Prostate gland (tissue), 2 donors: ENCODE measurements around the gene GNAS. TPM values are rescaled to one million over a fixed set of nuclear protein-coding genes. Genes with fewer than 3 reads are reported as not detected.

Experiments used
- DNase-seq: peaks from one replicate; pipeline ENCODE4 v3.0.0-alpha.2; 2019; ENCODE audit warnings: low spot score
- H3K27ac ChIP-seq, 2 donors: fragments of 200-600 bp; sonication (generic); 2 replicates each; pipeline ENCODE4 v1.5.1; 2017 to 2019
- H3K27me3 ChIP-seq: fragments of 200-600 bp; sonication (generic); replicated peaks from 2 replicates; pipeline ENCODE4 v1.5.1; 2019; ENCODE audit not compliant: insufficient read depth
- H3K36me3 ChIP-seq, 2 donors: fragments of 200-600 bp; sonication (generic); 1 replicate in 1 of 2; 2 replicates in 1 of 2; pipeline versions ENCODE4 v1.5.1 to v1.8.1; 2017 to 2019
- H3K4me1 ChIP-seq: fragments of 200-600 bp; sonication (generic); replicated peaks from 2 replicates; pipeline ENCODE4 v1.5.1; 2019
- H3K4me3 ChIP-seq, 2 donors: fragments of 200-600 bp; sonication (generic); 2 replicates each; pipeline ENCODE4 v1.5.1; 2017 to 2019
- H3K9me3 ChIP-seq: fragments of 200-600 bp; sonication (generic); 2 replicates; pipeline ENCODE4 v1.5.1; 2017
- CTCF ChIP-seq, 4 experiments: fragments of 200-600 bp in 2 of 4; fragments of 450-650 bp in 2 of 4; sonication (generic) in 2 of 4; IDR thresholded peaks; 1 replicate in 3 of 4; 2 replicates in 1 of 4; pipeline ENCODE4 v1.5.1; 2016 to 2019; ENCODE audit warnings: antibody characterized with exemption in 4 of 4, mild to moderate bottlenecking in 2 of 4, moderate library complexity in 2 of 4
- POLR2A ChIP-seq: fragments of 450-650 bp; IDR thresholded peaks from one replicate; pipeline ENCODE4 v1.6.1; 2016; ENCODE audit warnings: antibody characterized with exemption, mild to moderate bottlenecking
- POLR2AphosphoS5 ChIP-seq: sonication (generic); formaldehyde crosslinking; IDR thresholded peaks from one replicate; pipeline ENCODE4 v1.6.1; 2017; ENCODE audit warnings: antibody characterized with exemption
- WGBS: methylation state at CpG from one replicate; pipeline ENCODE4 v1.1.5; 2018; 5-methylcytosine and 5-hydroxymethylcytosine counted together
- intact Hi-C: fragments of 100-400 bp; cut with DNase I; formaldehyde crosslinking; loops from one replicate; pipeline ENCODE4 v1.14.2; 2022
- total RNA-seq, 2 donors: library from RNA; depleted of rRNA; stranded (reverse); fragments of >200 nt; gene quantifications; one replicate each; pipeline ENCODE4 v1.1.0, GENCODE V29; 2016

Gene GNAS
- total RNA-seq, 2 donors from 2014 or later = 644 to 900 TPM

GRCh38 chr20:58891086-58891717, 38.7 kb downstream of the GNAS start:
- Histone ChIP-seq H3K4me3 (peak overlapping the region; percentile 69 to 81), H3K27ac (peak overlapping the region; percentile 98 to 100), H3K9me3 (no peaks in the 10 kb centered on the region), H3K27me3 (no peaks in the 10 kb centered on the region), H3K36me3 (no peaks in the 10 kb centered on the region), H3K4me1 (peaks cover 15% of the 10 kb centered on the region)
- no peak for TF ChIP-seq POLR2AphosphoS5
- peak; percentile 62 for TF ChIP-seq POLR2A
- intact Hi-C loops = loop anchor here (2.0 to 5.0 kb wide), 2 partner anchors 90 to 141 kb away; partner anchors contain the start of genes ATP5F1E and NELFCD
- peak; percentile 74 for DNase-seq
- WGBS = under 1% methylated on average over 82 of the region's 105 CpGs

- no peak for TF ChIP-seq POLR2AphosphoS5
- no peak for TF ChIP-seq CTCF (IDR thresholded peaks at IDR 0.05)
- no peak for TF ChIP-seq POLR2A
- no peaks in the 10 kb centered on the region for H3K27me3 ChIP-seq
- no peaks in the 10 kb centered on the region for H3K36me3 ChIP-seq
- DNase-seq = no peak
- peak overlapping the region; percentile 69 to 81 for H3K4me3 ChIP-seq
- intact Hi-C loops = loop anchor here (2.0 to 5.0 kb wide), 2 partner anchors 89 to 141 kb away; partner anchors contain the start of genes ATP5F1E and NELFCD
- peak overlapping the region; percentile 98 to 100 for H3K27ac ChIP-seq
- H3K9me3 ChIP-seq = no peaks in the 10 kb centered on the region
- WGBS = 0% methylated on average over 19 of the region's 55 CpGs
- H3K4me1 ChIP-seq = peaks cover 15% of the 10 kb centered on the region
These were observed 39.2 kb downstream of the GNAS start for GRCh38 chr20:58891718-58892140.

GRCh38 chr20:58892141-58892931, 39.8 kb downstream of the GNAS start:
- Histone ChIP-seq H3K4me1 (peaks cover 15% of the 10 kb centered on the region), H3K4me3 (peak overlapping the region; percentile 69 to 81), H3K27me3 (no peaks in the 10 kb centered on the region), H3K9me3 (no peaks in the 10 kb centered on the region), H3K36me3 (no peaks in the 10 kb centered on the region), H3K27ac (peak overlapping the region; percentile 98 to 100)
- no peak for TF ChIP-seq CTCF (IDR thresholded peaks at IDR 0.05)
- TF ChIP-seq POLR2A = no peak
- no peak for TF ChIP-seq POLR2AphosphoS5
- WGBS = under 1% methylated on average over 49 of the region's 49 CpGs
- peak; percentile 71 for DNase-seq
- intact Hi-C loops = loop anchor here (5.0 kb wide), 1 partner anchor 140 kb away; the partner anchor contains the start of gene ATP5F1E

- no peak for DNase-seq
- 0% methylated on average over 1 of the region's 1 CpG for WGBS
- TF ChIP-seq CTCF (IDR thresholded peaks at IDR 0.05) (no peak), POLR2A (no peak), POLR2AphosphoS5 (no peak)
- Histone ChIP-seq H3K4me1 (peaks cover 15% of the 10 kb centered on the region), H3K9me3 (no peaks in the 10 kb centered on the region), H3K27ac (peak overlapping the region; percentile 98 to 100), H3K27me3 (no peaks in the 10 kb centered on the region), H3K36me3 (no peaks in the 10 kb centered on the region), H3K4me3 (peak overlapping the region; percentile 69 to 81)
- intact Hi-C loops = loop anchor here (5.0 kb wide), 1 partner anchor 139 kb away; the partner anchor contains the start of gene ATP5F1E
These were observed 40.4 kb downstream of the GNAS start for GRCh38 chr20:58892932-58893224.

- Histone ChIP-seq H3K9me3 (no peaks in the 10 kb centered on the region), H3K4me1 (peaks cover 15% of the 10 kb centered on the region), H3K4me3 (no peak overlapping the region), H3K27me3 (no peaks in the 10 kb centered on the region), H3K36me3 (no peaks in the 10 kb centered on the region), H3K27ac (peak overlapping the region in 1 of 2 donors; percentile 98)
- no peak for DNase-seq
- TF ChIP-seq POLR2AphosphoS5 (no peak), POLR2A (no peak), CTCF (IDR thresholded peaks at IDR 0.05) (no peak)
- WGBS = 61% methylated on average over 5 of the region's 5 CpGs
- intact Hi-C loops = loop anchor here (5.0 kb wide), 1 partner anchor 139 kb away; the partner anchor contains the start of gene ATP5F1E
These were observed 41.0 kb downstream of the GNAS start for GRCh38 chr20:58893355-58894120.
